Fibroblast of lung (primary cell): ENCODE data around the gene CMTM4.

ENCODE experiments used
- EZH2 ChIP-seq: IDR thresholded peaks from 2 replicates; pipeline ENCODE4 v1.5.1; 2012; ENCODE audit warnings: low read length, control low read depth, mild to moderate bottlenecking; ENCODE audit errors: missing control alignments
- TF ChIP-seq, protein P1 (sequence below), 2 donors: IDR thresholded peaks in 1 of 2; conservative IDR thresholded peaks in 1 of 2; 1 replicate in 1 of 2; 2 replicates in 1 of 2; pipeline ENCODE4 v1.5.1; 2011 to 2012; ENCODE audit warnings: low read length in 2 of 2, control low read depth in 1 of 2, inconsistent platforms in 1 of 2, low read depth in 1 of 2, mild to moderate bottlenecking in 1 of 2

DNA sequence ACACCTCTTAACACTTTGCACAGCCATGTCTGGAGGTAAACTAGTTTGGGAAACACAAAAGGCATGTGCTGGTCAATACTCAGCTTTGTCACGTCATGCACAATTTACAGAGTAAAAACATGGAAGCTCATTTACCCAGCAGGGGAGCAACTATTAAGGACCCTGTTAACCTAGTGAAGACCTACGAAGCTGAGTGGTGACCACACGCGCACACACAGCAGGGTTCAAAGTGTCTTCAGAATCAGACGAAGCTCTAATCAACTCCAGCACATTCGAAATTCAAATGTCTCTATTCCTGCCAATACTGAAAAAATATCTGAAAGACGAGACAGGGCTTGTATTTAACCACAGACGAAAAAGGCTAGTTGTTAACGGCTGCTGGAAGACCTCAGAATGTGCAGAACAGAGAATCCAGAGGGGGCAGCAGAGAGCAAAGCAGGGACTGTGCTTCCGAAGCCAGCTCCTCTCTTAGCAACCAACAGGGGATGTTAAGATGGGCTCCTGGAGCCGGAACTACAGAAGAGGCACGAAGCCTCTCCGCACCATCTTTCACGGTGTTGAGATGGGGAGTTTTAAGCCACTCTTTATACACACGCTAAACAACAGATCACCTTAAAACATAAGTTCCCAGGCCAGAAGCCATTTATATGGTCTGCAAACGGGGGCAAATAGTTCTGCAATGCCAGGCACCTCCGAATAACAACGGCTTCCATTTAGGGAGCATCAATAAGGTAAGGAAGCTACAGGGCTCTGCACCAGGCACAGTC, 45.7 kb downstream of the CMTM4 start:
- no peak for TF ChIP-seq EZH2
- TF ChIP-seq, protein P1, sequence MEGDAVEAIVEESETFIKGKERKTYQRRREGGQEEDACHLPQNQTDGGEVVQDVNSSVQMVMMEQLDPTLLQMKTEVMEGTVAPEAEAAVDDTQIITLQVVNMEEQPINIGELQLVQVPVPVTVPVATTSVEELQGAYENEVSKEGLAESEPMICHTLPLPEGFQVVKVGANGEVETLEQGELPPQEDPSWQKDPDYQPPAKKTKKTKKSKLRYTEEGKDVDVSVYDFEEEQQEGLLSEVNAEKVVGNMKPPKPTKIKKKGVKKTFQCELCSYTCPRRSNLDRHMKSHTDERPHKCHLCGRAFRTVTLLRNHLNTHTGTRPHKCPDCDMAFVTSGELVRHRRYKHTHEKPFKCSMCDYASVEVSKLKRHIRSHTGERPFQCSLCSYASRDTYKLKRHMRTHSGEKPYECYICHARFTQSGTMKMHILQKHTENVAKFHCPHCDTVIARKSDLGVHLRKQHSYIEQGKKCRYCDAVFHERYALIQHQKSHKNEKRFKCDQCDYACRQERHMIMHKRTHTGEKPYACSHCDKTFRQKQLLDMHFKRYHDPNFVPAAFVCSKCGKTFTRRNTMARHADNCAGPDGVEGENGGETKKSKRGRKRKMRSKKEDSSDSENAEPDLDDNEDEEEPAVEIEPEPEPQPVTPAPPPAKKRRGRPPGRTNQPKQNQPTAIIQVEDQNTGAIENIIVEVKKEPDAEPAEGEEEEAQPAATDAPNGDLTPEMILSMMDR (conservative IDR thresholded peaks at IDR 0.05 in 1 of 2, IDR thresholded peaks at IDR 0.05 in 1 of 2; ENCODE audit: low read depth in 1 of 2, low read length in 2 of 2): peak; percentile 95 to 99
